GM06990 (cell line): Measurements from ENCODE around the gene USP32.

Experiments
- DNase-seq: peaks from one replicate; pipeline ENCODE4 v3.0.0-alpha.2; 2011; ENCODE audit not compliant: insufficient read length; ENCODE audit errors: extremely low read depth
- H3K27me3 ChIP-seq: replicated peaks from 2 replicates; pipeline ENCODE4 v1.6.0; 2011; ENCODE audit warnings: low read length; ENCODE audit not compliant: control insufficient read depth, insufficient read depth
- H3K36me3 ChIP-seq: 2 replicates; pipeline ENCODE4 v1.5.1; 2011; ENCODE audit warnings: low read length; ENCODE audit not compliant: control insufficient read depth, insufficient read depth
- H3K4me3 ChIP-seq: replicated peaks from 2 replicates; pipeline ENCODE4 v1.5.1; 2011; ENCODE audit warnings: low read depth, mild to moderate bottlenecking, control low read depth, low read length
- TF ChIP-seq, protein P1 (sequence below): IDR thresholded peaks from 2 replicates; pipeline ENCODE4 v1.5.1; 2011; ENCODE audit warnings: low read length, control low read depth, mild to moderate bottlenecking, inconsistent platforms; ENCODE audit not compliant: insufficient read depth, poor library complexity, severe bottlenecking

USP32 gene

DNA sequence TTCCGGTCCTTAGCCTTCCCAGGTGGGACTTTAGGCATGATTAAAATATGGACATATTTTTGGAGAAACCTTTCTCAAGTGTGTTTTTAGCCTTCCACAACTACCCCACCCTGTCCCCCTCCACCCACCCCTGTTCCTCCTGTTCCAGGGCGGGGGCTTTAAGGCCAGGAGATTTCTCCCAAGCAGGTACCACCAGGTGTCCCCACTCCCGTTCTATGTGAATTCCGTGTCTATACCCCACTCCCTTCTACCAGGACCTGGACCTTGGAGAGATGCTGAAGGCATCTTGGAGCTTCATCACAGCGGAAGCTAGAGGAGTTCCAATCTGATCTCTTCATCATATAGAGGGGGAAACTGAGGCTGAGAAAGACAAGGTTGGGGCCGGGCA lies 232.5 kb downstream of the USP32 start:
- H3K36me3 ChIP-seq: no peaks in the 10 kb centered on the region
- no peaks in the 10 kb centered on the region; the same call in 1 of the 2 replicates for H3K27me3 ChIP-seq
- no peak for DNase-seq
- H3K4me3 ChIP-seq: no peak overlapping the region
- TF ChIP-seq, protein P1, sequence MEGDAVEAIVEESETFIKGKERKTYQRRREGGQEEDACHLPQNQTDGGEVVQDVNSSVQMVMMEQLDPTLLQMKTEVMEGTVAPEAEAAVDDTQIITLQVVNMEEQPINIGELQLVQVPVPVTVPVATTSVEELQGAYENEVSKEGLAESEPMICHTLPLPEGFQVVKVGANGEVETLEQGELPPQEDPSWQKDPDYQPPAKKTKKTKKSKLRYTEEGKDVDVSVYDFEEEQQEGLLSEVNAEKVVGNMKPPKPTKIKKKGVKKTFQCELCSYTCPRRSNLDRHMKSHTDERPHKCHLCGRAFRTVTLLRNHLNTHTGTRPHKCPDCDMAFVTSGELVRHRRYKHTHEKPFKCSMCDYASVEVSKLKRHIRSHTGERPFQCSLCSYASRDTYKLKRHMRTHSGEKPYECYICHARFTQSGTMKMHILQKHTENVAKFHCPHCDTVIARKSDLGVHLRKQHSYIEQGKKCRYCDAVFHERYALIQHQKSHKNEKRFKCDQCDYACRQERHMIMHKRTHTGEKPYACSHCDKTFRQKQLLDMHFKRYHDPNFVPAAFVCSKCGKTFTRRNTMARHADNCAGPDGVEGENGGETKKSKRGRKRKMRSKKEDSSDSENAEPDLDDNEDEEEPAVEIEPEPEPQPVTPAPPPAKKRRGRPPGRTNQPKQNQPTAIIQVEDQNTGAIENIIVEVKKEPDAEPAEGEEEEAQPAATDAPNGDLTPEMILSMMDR: no peak

DNA sequence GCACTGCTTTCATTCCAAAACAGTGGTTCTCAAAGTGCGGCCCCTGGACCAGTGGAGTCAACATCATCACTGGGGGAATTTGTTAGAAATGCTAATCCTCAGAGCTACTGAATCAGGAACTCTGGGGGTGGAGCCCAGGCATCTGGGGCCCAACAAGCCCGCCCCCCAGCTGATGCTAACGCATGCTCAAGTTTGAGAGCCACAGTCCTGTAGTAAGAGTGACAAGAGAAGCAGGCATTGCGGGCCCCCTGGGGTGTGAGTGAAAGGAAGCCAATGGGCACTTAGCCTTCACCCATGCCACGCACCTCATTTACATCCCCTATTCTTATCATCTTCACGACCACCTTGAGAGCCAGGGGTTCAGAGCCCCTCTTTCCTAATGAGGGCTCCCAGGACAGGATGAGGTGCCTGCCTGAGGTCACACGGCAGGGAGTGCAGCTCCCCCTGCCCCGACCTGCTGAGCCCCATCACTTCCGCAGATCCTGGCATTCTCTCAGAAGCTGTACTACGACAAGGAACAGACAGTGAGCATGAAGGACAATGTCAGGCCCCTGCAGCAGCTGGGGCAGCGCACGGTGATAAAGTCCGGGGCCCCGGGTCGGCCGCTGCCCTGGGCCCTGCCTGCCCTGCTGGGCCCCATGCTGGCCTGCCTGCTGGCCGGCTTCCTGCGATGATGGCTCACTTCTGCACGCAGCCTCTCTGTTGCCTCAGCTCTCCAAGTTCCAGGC lies 233.0 kb downstream of the USP32 start:
- Histone ChIP-seq H3K4me3 (no peak overlapping the region), H3K36me3 (no peaks in the 10 kb centered on the region), H3K27me3 (no peaks in the 10 kb centered on the region; the same call in 1 of the 2 replicates)
- no peak for DNase-seq
- TF ChIP-seq, protein P1: no peak

DNA sequence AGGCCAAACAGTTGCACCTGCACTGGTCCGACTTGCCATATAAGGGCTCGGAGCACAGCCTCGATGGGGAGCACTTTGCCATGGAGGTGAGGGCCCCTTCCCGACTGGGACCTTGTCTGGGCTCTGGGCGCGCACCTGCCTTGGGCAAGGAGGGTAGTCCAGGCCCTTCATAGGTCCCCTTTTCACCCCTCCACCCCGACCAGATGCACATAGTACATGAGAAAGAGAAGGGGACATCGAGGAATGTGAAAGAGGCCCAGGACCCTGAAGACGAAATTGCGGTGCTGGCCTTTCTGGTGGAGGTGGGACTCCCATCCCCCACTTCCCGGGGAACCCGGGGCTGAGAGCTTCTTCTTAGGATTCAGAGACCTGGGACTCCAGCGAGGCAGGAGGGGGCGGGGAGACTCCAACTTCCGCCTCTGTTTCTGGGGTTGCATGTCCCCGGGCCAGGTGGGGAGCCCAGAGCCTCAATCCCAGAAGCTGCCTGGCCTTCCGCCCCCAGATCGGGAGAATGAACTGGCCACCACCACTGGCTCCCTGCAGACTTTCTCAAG lies 234.4 kb downstream of the USP32 start:
- Histone ChIP-seq H3K36me3 (no peaks in the 10 kb centered on the region), H3K4me3 (no peak overlapping the region), H3K27me3 (no peaks in the 10 kb centered on the region; the same call in 1 of the 2 replicates)
- TF ChIP-seq, protein P1: no peak
- DNase-seq: no peak

DNA sequence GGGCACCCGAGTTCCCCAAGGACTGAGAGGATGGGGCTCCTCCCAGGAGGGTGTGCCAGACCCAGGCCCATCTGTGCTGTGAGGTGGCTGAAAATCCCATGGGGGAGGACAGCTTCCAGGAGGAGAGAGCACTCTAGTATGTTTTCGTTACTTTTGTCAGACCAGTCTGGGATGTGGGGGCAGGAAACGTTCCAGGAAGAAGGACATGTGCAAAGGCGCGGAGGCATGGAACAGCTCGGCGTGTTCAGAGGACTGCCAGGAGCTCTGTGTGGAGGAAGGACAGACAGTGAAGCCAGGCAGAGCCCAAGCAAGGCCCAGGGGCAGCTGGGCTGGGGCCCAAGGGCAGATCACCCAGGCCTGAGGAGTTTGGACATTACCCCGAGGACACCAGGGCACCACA lies 235.2 kb downstream of the USP32 start:
- no peaks in the 10 kb centered on the region for H3K36me3 ChIP-seq
- TF ChIP-seq, protein P1: no peak
- no peaks in the 10 kb centered on the region; the same call in none of the 2 replicates for H3K27me3 ChIP-seq
- no peak for DNase-seq
- H3K4me3 ChIP-seq: no peak overlapping the region

DNA sequence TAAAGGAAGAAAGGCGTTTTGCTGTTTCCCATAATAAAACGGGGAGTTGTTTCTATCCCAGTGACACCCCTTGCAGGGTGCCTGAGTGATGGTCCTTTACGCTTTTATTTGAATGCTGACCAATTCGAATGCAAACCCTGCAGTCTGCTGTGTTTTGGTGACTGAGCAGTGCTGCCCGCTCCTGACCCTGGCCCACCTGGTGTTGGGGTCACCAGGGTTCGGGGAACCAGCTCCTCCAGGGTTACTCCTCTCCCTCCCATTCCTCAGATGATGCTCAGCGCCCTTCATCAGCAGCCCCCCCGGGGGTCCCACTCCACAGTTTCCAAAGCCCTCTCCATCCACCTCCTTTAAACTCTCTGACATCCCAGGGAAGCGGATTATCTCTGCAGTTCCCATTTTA lies 236.1 kb downstream of the USP32 start:
- TF ChIP-seq, protein P1: no peak
- Histone ChIP-seq H3K27me3 (no peaks in the 10 kb centered on the region; the same call in none of the 2 replicates), H3K36me3 (no peaks in the 10 kb centered on the region)

More for the DNA sequence above, 236.1 kb downstream of the USP32 start:
- H3K4me3 ChIP-seq: no peak overlapping the region
- DNase-seq: no peak
